Left lung (tissue), 14 donors: Measurements from ENCODE around the gene CUTA. TPM values are rescaled to one million over a fixed set of nuclear protein-coding genes. Genes with fewer than 3 reads are reported as not detected.

ENCODE experiments used
- ATAC-seq: fragments of 200-7000 bp; cut with Tn5 transposase; one replicate; pipeline ENCODE4 v1.9.1; 2020; ENCODE audit warnings: moderate library complexity
- DNase-seq, 4 donors: peaks; one replicate each; pipeline ENCODE4 v3.0.0-alpha.2; 2013 to 2020
- H3K27ac ChIP-seq, 2 donors: fragments of 200-600 bp; sonication (generic) in 1 of 2; one replicate each; pipeline versions ENCODE4 v1.5.0 to v1.8.0; 2020 to 2021
- H3K27me3 ChIP-seq, 2 donors: fragments of 200-600 bp; sonication (generic) in 1 of 2; one replicate each; pipeline versions ENCODE4 v1.5.0 to v1.8.0; 2020 to 2021
- H3K36me3 ChIP-seq, 2 donors: fragments of 200-600 bp; sonication (generic) in 1 of 2; one replicate each; pipeline versions ENCODE4 v1.5.0 to v1.8.0; 2020 to 2021
- H3K4me1 ChIP-seq, 2 donors: fragments of 200-600 bp; one replicate each; pipeline ENCODE4 v1.8.0; 2021
- H3K4me3 ChIP-seq, 2 donors: fragments of 200-600 bp; sonication (generic) in 1 of 2; one replicate each; pipeline versions ENCODE4 v1.5.0 to v1.8.0; 2020 to 2021; ENCODE audit warnings: mild to moderate bottlenecking in 1 of 2
- H3K9me3 ChIP-seq, 2 donors: fragments of 200-600 bp; sonication (generic) in 1 of 2; one replicate each; pipeline versions ENCODE4 v1.5.0 to v1.8.0; 2020 to 2021
- intact Hi-C, 2 donors: fragments of 100-400 bp; cut with DNase I; formaldehyde crosslinking; loops; one replicate each; pipeline versions ENCODE4 v1.11.2 to v1.14.2; 2022
- long read RNA-seq, 12 donors: library from polyadenylated mRNA in 2 of 12; unstranded in 2 of 12; transcript quantifications; one replicate each; pipeline ENCODE4 v2.0.0 and lab custom pipeline, GENCODE V29; 2019 to 2026
- polyA plus RNA-seq, 6 donors: library from polyadenylated mRNA; unstranded; fragments of 120-200 nt; gene quantifications; one replicate each; pipeline ENCODE4 v1.2.1, GENCODE V29; 2013; ENCODE audit not compliant: insufficient read length in 6 of 6
- total RNA-seq, 2 donors: library from RNA; stranded (reverse); fragmentation: NEBNext Ultra II Directional; extraction: Animal tissue kit (Norgen Biotek cat#: 25700); gene quantifications; one replicate each; pipeline ENCODE4 v1.2.1, GENCODE V29; 2021
- TF ChIP-seq, protein P1 (sequence below), 2 donors: fragments of 200-600 bp; sonication (generic) in 1 of 2; IDR thresholded peaks; one replicate each; pipeline versions ENCODE4 v1.5.0 to v1.8.0; 2021; ENCODE audit warnings: antibody characterized with exemption in 2 of 2
- donor health status: DM: no; HTN: yes; CAD: no.
- donor health status: DM: no; HTN: no; CAD: no.

Gene CUTA, protein sequence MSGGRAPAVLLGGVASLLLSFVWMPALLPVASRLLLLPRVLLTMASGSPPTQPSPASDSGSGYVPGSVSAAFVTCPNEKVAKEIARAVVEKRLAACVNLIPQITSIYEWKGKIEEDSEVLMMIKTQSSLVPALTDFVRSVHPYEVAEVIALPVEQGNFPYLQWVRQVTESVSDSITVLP
- 100 to 1,000 TPM; 144 to 175 TPM for total RNA-seq
- polyA plus RNA-seq = 100 to 1,000 TPM; 165 to 189 (median 177) TPM
- long read RNA-seq, donor 1, transcript CUTA-210 (6 exons, 769 nt) = major isoform, 60 of 197 reads
- long read RNA-seq, donor 1, transcript CUTA-203 (6 exons, 937 nt) = minor isoform, 15 of 197 reads
- long read RNA-seq, donor 1, transcript CUTA-214 (6 exons, 661 nt) = minor isoform, 52 of 197 reads
- long read RNA-seq, donor 1, transcript CUTA-205 (5 exons, 1,054 nt) = minor isoform, 43 of 197 reads
- long read RNA-seq, donor 1, partial matches to known transcripts = 21 of 197 reads
- long read RNA-seq, donor 1, other reads (novel, unspliced or antisense) = 0 of 197 reads
- long read RNA-seq, donor 2, transcript CUTA-203 (6 exons, 937 nt) = minor isoform, 19 of 154 reads
- long read RNA-seq, donor 2, transcript CUTA-210 (6 exons, 769 nt) = minor isoform, 17 of 154 reads
- long read RNA-seq, donor 2, transcript CUTA-214 (6 exons, 661 nt) = minor isoform, 49 of 154 reads
- long read RNA-seq, donor 2, transcript CUTA-205 (5 exons, 1,054 nt) = major isoform, 51 of 154 reads
- long read RNA-seq, donor 2, partial matches to known transcripts = 12 of 154 reads
- long read RNA-seq, donor 2, other reads (novel, unspliced or antisense) = 0 of 154 reads
- long read RNA-seq, donor 3, transcript CUTA-203 (6 exons, 937 nt) = minor isoform, 17 of 139 reads
- long read RNA-seq, donor 3, transcript CUTA-214 (6 exons, 661 nt) = major isoform, 51 of 139 reads
- long read RNA-seq, donor 3, transcript CUTA-205 (5 exons, 1,054 nt) = minor isoform, 45 of 139 reads
- long read RNA-seq, donor 3, transcript CUTA-210 (6 exons, 769 nt) = minor isoform, 17 of 139 reads
- long read RNA-seq, donor 3, partial matches to known transcripts = 5 of 139 reads
- long read RNA-seq, donor 3, other reads (novel, unspliced or antisense) = 0 of 139 reads
- long read RNA-seq, donor 4, transcript CUTA-205 (5 exons, 1,054 nt) = major isoform, 64 of 186 reads
- long read RNA-seq, donor 4, transcript CUTA-203 (6 exons, 937 nt) = minor isoform, 27 of 186 reads
- long read RNA-seq, donor 4, transcript CUTA-210 (6 exons, 769 nt) = minor isoform, 30 of 186 reads
- long read RNA-seq, donor 4, transcript CUTA-214 (6 exons, 661 nt) = minor isoform, 49 of 186 reads
- long read RNA-seq, donor 4, partial matches to known transcripts = 0 of 186 reads
- long read RNA-seq, donor 4, other reads (novel, unspliced or antisense) = 14 of 186 reads
- long read RNA-seq, donor 5, transcript CUTA-205 (5 exons, 1,054 nt) = minor isoform, 41 of 136 reads
- long read RNA-seq, donor 5, transcript CUTA-203 (6 exons, 937 nt) = minor isoform, 13 of 136 reads
- long read RNA-seq, donor 5, transcript CUTA-210 (6 exons, 769 nt) = minor isoform, 27 of 136 reads
- long read RNA-seq, donor 5, transcript CUTA-214 (6 exons, 661 nt) = major isoform, 43 of 136 reads
- long read RNA-seq, donor 5, partial matches to known transcripts = 6 of 136 reads
- long read RNA-seq, donor 5, other reads (novel, unspliced or antisense) = 0 of 136 reads
- long read RNA-seq, donor 6, transcript CUTA-203 (6 exons, 937 nt) = minor isoform, 11 of 102 reads
- long read RNA-seq, donor 6, transcript CUTA-205 (5 exons, 1,054 nt) = major isoform, 36 of 102 reads
- long read RNA-seq, donor 6, transcript CUTA-210 (6 exons, 769 nt) = minor isoform, 11 of 102 reads
- long read RNA-seq, donor 6, transcript CUTA-214 (6 exons, 661 nt) = major isoform, 36 of 102 reads
- long read RNA-seq, donor 6, partial matches to known transcripts = 5 of 102 reads
- long read RNA-seq, donor 6, other reads (novel, unspliced or antisense) = 0 of 102 reads
- long read RNA-seq, donor 7, transcript CUTA-203 (6 exons, 937 nt) = minor isoform, 6 of 50 reads
- long read RNA-seq, donor 7, transcript CUTA-210 (6 exons, 769 nt) = minor isoform, 13 of 50 reads
- long read RNA-seq, donor 7, transcript CUTA-205 (5 exons, 1,054 nt) = major isoform, 16 of 50 reads
- long read RNA-seq, donor 7, transcript CUTA-214 (6 exons, 661 nt) = minor isoform, 14 of 50 reads
- long read RNA-seq, donor 7, partial matches to known transcripts = 0 of 50 reads
- long read RNA-seq, donor 7, other reads (novel, unspliced or antisense) = 0 of 50 reads
- long read RNA-seq, donor 8, transcript CUTA-214 (6 exons, 661 nt) = major isoform, 36 of 112 reads
- long read RNA-seq, donor 8, transcript CUTA-203 (6 exons, 937 nt) = minor isoform, 20 of 112 reads
- long read RNA-seq, donor 8, transcript CUTA-205 (5 exons, 1,054 nt) = minor isoform, 30 of 112 reads
- long read RNA-seq, donor 8, transcript CUTA-210 (6 exons, 769 nt) = minor isoform, 16 of 112 reads
- long read RNA-seq, donor 8, partial matches to known transcripts = 7 of 112 reads
- long read RNA-seq, donor 8, other reads (novel, unspliced or antisense) = 0 of 112 reads
- long read RNA-seq, donor 9 = 0 reads
- long read RNA-seq, donor 10, transcript CUTA-210 (6 exons, 769 nt) = minor isoform, 29 of 165 reads
- long read RNA-seq, donor 10, transcript CUTA-203 (6 exons, 937 nt) = minor isoform, 33 of 165 reads
- long read RNA-seq, donor 10, transcript CUTA-214 (6 exons, 661 nt) = minor isoform, 37 of 165 reads
- long read RNA-seq, donor 10, transcript CUTA-205 (5 exons, 1,054 nt) = major isoform, 51 of 165 reads
- long read RNA-seq, donor 10, partial matches to known transcripts = 3 of 165 reads
- long read RNA-seq, donor 10, other reads (novel, unspliced or antisense) = 11 of 165 reads
- long read RNA-seq, donor 11, transcript CUTA-205 (5 exons, 1,054 nt) = minor isoform, 42 of 141 reads
- long read RNA-seq, donor 11, transcript CUTA-214 (6 exons, 661 nt) = minor isoform, 9 of 141 reads
- long read RNA-seq, donor 11, transcript CUTA-203 (6 exons, 937 nt) = minor isoform, 30 of 141 reads
- long read RNA-seq, donor 11, transcript CUTA-210 (6 exons, 769 nt) = major isoform, 45 of 141 reads
- long read RNA-seq, donor 11, partial matches to known transcripts = 11 of 141 reads
- long read RNA-seq, donor 11, other reads (novel, unspliced or antisense) = 0 of 141 reads
- long read RNA-seq, donor 12, transcript CUTA-203 (6 exons, 937 nt) = minor isoform, 13 of 94 reads
- long read RNA-seq, donor 12, transcript CUTA-214 (6 exons, 661 nt) = minor isoform, 23 of 94 reads
- long read RNA-seq, donor 12, transcript CUTA-205 (5 exons, 1,054 nt) = major isoform, 30 of 94 reads
- long read RNA-seq, donor 12, transcript CUTA-210 (6 exons, 769 nt) = minor isoform, 18 of 94 reads
- long read RNA-seq, donor 12, partial matches to known transcripts = 7 of 94 reads
- long read RNA-seq, donor 12, other reads (novel, unspliced or antisense) = 0 of 94 reads

DNA sequence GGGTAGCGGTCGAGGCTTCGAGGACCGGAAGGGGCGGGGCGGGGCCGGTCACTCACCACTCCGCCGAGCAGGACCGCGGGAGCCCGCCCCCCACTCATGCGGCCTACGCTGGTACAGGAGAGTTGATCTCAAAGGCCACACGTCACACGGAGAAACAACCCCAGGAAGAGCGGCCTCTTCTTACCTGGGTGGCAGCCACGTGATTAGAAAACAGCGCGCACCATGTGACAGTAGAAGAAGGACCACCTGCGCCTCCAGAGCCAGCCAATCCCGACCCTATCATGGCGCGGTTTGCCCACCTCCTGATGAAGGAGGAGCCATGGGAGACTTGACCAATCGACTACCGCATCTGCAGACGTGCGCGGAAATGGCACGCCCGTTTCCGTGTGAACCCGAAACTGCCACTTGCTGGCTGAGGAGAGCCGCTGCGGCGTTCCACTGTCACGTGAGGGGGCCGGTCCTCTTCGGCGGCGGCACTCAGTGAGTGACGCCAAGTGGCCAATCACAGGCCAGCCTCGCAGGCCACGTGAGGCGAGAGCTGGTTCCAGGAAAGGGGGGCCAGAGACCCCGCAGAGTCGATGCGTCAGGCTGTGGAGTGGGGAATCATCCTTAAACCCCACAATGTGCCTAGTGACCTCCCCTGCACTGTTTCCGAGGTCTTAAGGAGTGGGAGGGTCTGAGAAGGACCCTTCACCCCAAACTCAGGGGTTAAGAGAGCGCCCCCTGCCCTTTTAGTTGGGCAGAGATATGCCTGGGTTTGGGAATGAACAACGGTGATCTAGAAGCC, at the start of gene CUTA:
CUTA (minus strand) TSS at position 205 of the 787 bp plus-strand sequence; CDS start at position 98, 107 bp downstream.
- H3K4me1 ChIP-seq = peaks cover 13 to 40% of the 10 kb centered on the region in 2 donors
- peak within 1 kb of the TSS; percentile 75 to 77 for H3K4me3 ChIP-seq
- TF ChIP-seq, protein P1, sequence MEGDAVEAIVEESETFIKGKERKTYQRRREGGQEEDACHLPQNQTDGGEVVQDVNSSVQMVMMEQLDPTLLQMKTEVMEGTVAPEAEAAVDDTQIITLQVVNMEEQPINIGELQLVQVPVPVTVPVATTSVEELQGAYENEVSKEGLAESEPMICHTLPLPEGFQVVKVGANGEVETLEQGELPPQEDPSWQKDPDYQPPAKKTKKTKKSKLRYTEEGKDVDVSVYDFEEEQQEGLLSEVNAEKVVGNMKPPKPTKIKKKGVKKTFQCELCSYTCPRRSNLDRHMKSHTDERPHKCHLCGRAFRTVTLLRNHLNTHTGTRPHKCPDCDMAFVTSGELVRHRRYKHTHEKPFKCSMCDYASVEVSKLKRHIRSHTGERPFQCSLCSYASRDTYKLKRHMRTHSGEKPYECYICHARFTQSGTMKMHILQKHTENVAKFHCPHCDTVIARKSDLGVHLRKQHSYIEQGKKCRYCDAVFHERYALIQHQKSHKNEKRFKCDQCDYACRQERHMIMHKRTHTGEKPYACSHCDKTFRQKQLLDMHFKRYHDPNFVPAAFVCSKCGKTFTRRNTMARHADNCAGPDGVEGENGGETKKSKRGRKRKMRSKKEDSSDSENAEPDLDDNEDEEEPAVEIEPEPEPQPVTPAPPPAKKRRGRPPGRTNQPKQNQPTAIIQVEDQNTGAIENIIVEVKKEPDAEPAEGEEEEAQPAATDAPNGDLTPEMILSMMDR (IDR thresholded peaks at IDR 0.05) = peak in 1 of 2 donors; percentile 23
- H3K9me3 ChIP-seq = no peaks in the 10 kb centered on the region
- DNase-seq (peak; percentile 99 to 100 (median 100)), ATAC-seq (peak; percentile 95)
- peaks cover 0 to 31% of the 10 kb centered on the region in 2 donors for H3K36me3 ChIP-seq
- intact Hi-C loops = loop anchor here in 1 of 2 donors (10.0 kb wide), 1 partner anchor 103 kb away; the partner anchor contains the start of genes TAPBP and ZBTB22
- H3K27me3 ChIP-seq = no peaks in the 10 kb centered on the region
- H3K27ac ChIP-seq = peak within 1 kb of the TSS; percentile 91 to 93

DNA sequence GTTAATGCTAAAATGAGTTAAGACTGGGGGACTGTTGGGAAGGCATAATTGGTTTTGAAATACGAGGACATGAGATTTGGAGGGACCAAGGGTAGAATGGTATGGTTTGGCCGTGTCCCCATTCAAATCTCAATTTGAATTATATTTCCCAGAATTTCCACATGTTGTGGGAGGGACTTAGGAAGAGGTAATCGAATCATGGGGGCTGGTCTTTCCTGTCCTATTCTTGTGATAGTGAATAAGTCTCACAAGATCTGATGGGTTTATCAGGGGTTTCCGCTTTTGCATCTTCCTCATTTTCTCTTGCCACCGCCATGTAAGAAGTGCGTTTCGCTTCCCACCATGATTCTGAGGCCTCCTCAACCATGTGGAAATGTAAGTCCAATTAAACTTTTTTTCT, 49.2 kb upstream of the CUTA start:
- TF ChIP-seq, protein P1 (IDR thresholded peaks at IDR 0.05) = no peak
- no peak overlapping the region for H3K4me3 ChIP-seq
- no peaks in the 10 kb centered on the region for H3K4me1 ChIP-seq
- DNase-seq (no peak), ATAC-seq (no peak)
- no peaks in the 10 kb centered on the region for H3K36me3 ChIP-seq
- no peaks in the 10 kb centered on the region for H3K9me3 ChIP-seq
- no peak overlapping the region for H3K27ac ChIP-seq
- no peaks in the 10 kb centered on the region for H3K27me3 ChIP-seq
- intact Hi-C loops = no loop called here
